Adrenal gland (tissue), 12 donors: ENCODE measurements around the gene CIRBP. TPM values are rescaled to one million over a fixed set of nuclear protein-coding genes. Genes with fewer than 3 reads are reported as not detected.

ENCODE experiments used
- DNase-seq, 7 donors: peaks; one replicate each; pipeline ENCODE4 v3.0.0-alpha.2; 2019 to 2020
- H3K27ac ChIP-seq, 5 donors: fragments of 200-600 bp; sonication (generic) in 4 of 5; 1 replicate in 3 of 5; 2 replicates in 2 of 5; pipeline versions ENCODE4 v1.5.1 to v1.8.0; 2016 to 2020; ENCODE audit warnings: mild to moderate bottlenecking in 1 of 5
- H3K27me3 ChIP-seq: fragments of 200-600 bp; 2 replicates; pipeline ENCODE4 v1.8.0; 2021
- H3K36me3 ChIP-seq, 2 donors: fragments of 200-600 bp; replicated peaks in 1 of 2; 1 replicate in 1 of 2; 2 replicates in 1 of 2; pipeline versions ENCODE4 v1.5.1 to v1.8.0; 2018 to 2022
- H3K4me1 ChIP-seq, 2 donors: fragments of 200-600 bp; replicated peaks in 1 of 2; 1 replicate in 1 of 2; 2 replicates in 1 of 2; pipeline versions ENCODE4 v1.5.1 to v1.8.0; 2018 to 2021
- H3K4me3 ChIP-seq, 4 donors: fragments of 200-600 bp; sonication (generic) in 3 of 4; one replicate each; pipeline ENCODE4 v1.5.1; 2016 to 2018
- H3K9me3 ChIP-seq, 3 donors: fragments of 200-600 bp; sonication (generic) in 1 of 3; replicated peaks in 1 of 3; 1 replicate in 2 of 3; 2 replicates in 1 of 3; pipeline versions ENCODE4 v1.5.1 to v1.8.0; 2016 to 2021
- CTCF ChIP-seq, 6 experiments: fragments of 450-650 bp in 4 of 6; fragments of 200-600 bp in 2 of 6; sonication (generic) in 1 of 6; IDR thresholded peaks; 1 replicate in 5 of 6; 2 replicates in 1 of 6; pipeline versions ENCODE4 v1.5.1 to v1.8.0; 2016 to 2021; ENCODE audit warnings: antibody characterized with exemption in 6 of 6, mild to moderate bottlenecking in 2 of 6, moderate library complexity in 1 of 6
- POLR2A ChIP-seq, 2 donors: fragments of 450-650 bp; IDR thresholded peaks; one replicate each; pipeline ENCODE4 v1.6.1; 2017; ENCODE audit warnings: antibody characterized with exemption in 2 of 2, mild to moderate bottlenecking in 2 of 2, moderate library complexity in 1 of 2
- WGBS, 4 donors: extraction: QIAGEN DNeasy Blood & Tissue Kit in 2 of 4; methylation state at CpG; one replicate each; pipeline versions ENCODE4 v1.1.5 to v1.1.7; 2013 to 2017; 5-methylcytosine and 5-hydroxymethylcytosine counted together
- intact Hi-C, 2 donors: fragments of 100-400 bp; cut with DNase I; formaldehyde crosslinking; loops; one replicate each; pipeline versions ENCODE4 v1.14.1 to v1.15.0; 2022 to 2023
- polyA plus RNA-seq, 3 donors: library from polyadenylated mRNA; stranded (reverse); fragments of 200-250 nt in 2 of 3; fragments of 350-450 nt in 1 of 3; fragmentation: Illumina TruSeq in 1 of 3; extraction: RNeasy Lipid Tissue Mini Kit (QIAGEN cat#74804) in 1 of 3; gene quantifications; one replicate each; pipeline ENCODE4 v1.2.3, GENCODE V29; 2013 to 2014
- total RNA-seq, 9 donors: library from RNA; depleted of rRNA in 4 of 9; stranded (reverse); fragments of >200 nt in 4 of 9; fragments of 120-200 nt in 1 of 9; fragmentation: NEBNext Ultra II Directional in 1 of 9; extraction: Animal tissue kit (Norgen Biotek cat#: 25700) in 1 of 9; gene quantifications; one replicate each; pipeline versions ENCODE4 v1.1.0 to v1.2.4, GENCODE V29; 2013 to 2023
- donor health status: healthy with polysubstance abuse.
- donor health status: Bipolar disorder and iron deficiency.
- donor health status: DM: yes; HTN: yes; CAD: no.
- donor health status: DM: no; HTN: no; CAD: no.
- donor health status: DM: no; HTN: no; CAD: no.
- donor health status: DM: yes; HTN: yes; CAD: no.

Gene CIRBP
- total and polyA plus RNA-seq, 12 donors, result 317 to 1,164 (median 685) TPM

GRCh38 chr19:1267477-1268225, 1.5 kb upstream of the CIRBP start:
- intact Hi-C loops, result loop anchor here (2.0 kb wide), 1 partner anchor 23 kb away; no protein-coding TSS in a partner anchor
- H3K4me1 ChIP-seq, result peaks cover 53 to 68% of the 10 kb centered on the region in 2 donors

GRCh38 chr19:1268226-1269064, 687 bp upstream of the CIRBP start:
- H3K9me3 ChIP-seq, result no peaks in the 10 kb centered on the region
- H3K4me1 ChIP-seq, result peaks cover 51 to 75% of the 10 kb centered on the region in 2 donors
- H3K36me3 ChIP-seq, result peaks cover 0 to 30% of the 10 kb centered on the region in 2 donors
- intact Hi-C loops, result loop anchor here in 1 of 2 donors (2.0 kb wide), 1 partner anchor 24 kb away; no protein-coding TSS in a partner anchor
- H3K4me3 ChIP-seq, result no peak overlapping the region
- TF ChIP-seq CTCF (IDR thresholded peaks at IDR 0.05) (no peak), POLR2A (IDR thresholded peaks at IDR 0.05) (no peak)
- H3K27me3 ChIP-seq, result no peaks in the 10 kb centered on the region
- DNase-seq, result peak in 5 of 7 donors; percentile 14 to 72 (median 46)
- peak overlapping the region; percentile 26 to 100 (median 99) for H3K27ac ChIP-seq
- 49 to 56% (median 54%) methylated on average over 25 to 40 of the region's 40 CpGs for WGBS, 4 donors

More at GRCh38 chr19:1267477-1268225, 1.5 kb upstream of the CIRBP start:
- 24 to 49% (median 40%) methylated on average over 16 to 35 of the region's 35 CpGs for WGBS, 4 donors
- Histone ChIP-seq H3K9me3 (no peaks in the 10 kb centered on the region), H3K27ac (peak overlapping the region in 1 of 5 donors; percentile 100), H3K36me3 (peaks cover 0 to 22% of the 10 kb centered on the region in 2 donors), H3K27me3 (no peaks in the 10 kb centered on the region), H3K4me3 (no peak overlapping the region)
- DNase-seq, result peak in 6 of 7 donors; percentile 48 to 84 (median 62)
- no peak for TF ChIP-seq CTCF (IDR thresholded peaks at IDR 0.05)
- TF ChIP-seq POLR2A (IDR thresholded peaks at IDR 0.05), result no peak

GRCh38 chr19:1269478-1270212, 513 bp downstream of the CIRBP start:
- Histone ChIP-seq H3K4me1 (peaks cover 62 to 87% of the 10 kb centered on the region in 2 donors), H3K27me3 (no peaks in the 10 kb centered on the region), H3K9me3 (no peaks in the 10 kb centered on the region), H3K4me3 (peak overlapping the region; percentile 36 to 84 (median 56)), H3K36me3 (peaks cover 0 to 42% of the 10 kb centered on the region in 2 donors), H3K27ac (peak overlapping the region; percentile 89 to 100 (median 99))
- DNase-seq, result peak; percentile 90 to 96 (median 94)
- TF ChIP-seq POLR2A (IDR thresholded peaks at IDR 0.05) (peak in 1 of 2 donors; percentile 54), CTCF (IDR thresholded peaks at IDR 0.05) (no peak)
- WGBS, 4 donors, result 0 to 1% (median 1%) methylated on average over 2 to 64 of the region's 64 CpGs
- intact Hi-C loops, result loop anchor here (2.0 to 10.0 kb wide), 2 partner anchors 25 to 165 kb away; partner anchors contain the start of gene RPS15 (in 1 of the 2)
